ENCODE results near the gene FARP2.
"Not testable (repeated sequence)": the region's sequence is repeated elsewhere in the genome, so short reads cannot be mapped to it uniquely, and the experiment has no call there.

FARP2 gene

DNA sequence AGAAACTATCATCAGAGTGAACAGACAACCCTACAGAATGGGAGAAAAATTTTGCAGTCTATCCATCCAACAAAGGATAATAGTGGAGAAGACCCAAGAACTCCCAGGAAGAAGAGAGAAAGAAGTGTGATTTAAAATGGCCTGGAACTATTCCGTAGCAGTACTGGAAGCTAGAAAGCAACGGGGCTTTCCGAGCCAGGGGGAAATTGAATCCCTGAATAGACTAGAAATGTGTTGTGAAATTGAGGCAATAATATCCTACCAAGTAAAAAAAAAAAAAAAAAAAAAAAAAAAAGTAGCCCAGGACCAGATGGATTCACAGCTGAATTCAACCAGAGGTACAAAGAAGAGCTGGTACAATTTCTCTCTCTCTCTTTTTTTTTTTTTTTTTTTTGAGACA, 69.3 kb downstream of the FARP2 start:
- H3K4me3 Mint-ChIP-seq, result no peak overlapping the region
- H3K27me3 Mint-ChIP-seq (ENCODE audit: low read depth), result no peaks in the 10 kb centered on the region
- peaks cover 29% of the 10 kb centered on the region for H3K9me3 Mint-ChIP-seq
- H3K36me3 Mint-ChIP-seq (ENCODE audit: low read depth), result peaks cover 24% of the 10 kb centered on the region
- no peaks in the 10 kb centered on the region for H3K4me1 Mint-ChIP-seq (ENCODE audit: low read depth)
- no peak overlapping the region for H3K27ac Mint-ChIP-seq

DNA sequence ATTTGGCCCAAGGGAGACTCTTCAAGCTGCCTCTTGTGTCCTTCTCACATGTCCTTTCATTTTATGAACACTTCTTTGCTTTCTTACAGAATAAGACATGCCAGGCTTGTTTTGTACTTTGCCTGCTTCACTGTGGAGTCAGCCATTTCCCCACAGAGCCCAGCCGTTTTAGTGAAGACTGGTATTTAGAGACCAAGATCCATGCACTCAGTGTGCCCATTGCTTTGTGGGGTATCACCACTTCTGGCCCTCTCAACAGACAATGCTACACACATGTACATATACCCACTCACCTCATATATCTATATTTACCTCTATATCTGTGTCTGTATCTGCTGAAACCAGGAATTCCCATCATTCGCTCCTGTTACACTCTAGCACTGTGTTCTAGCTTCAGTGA, 74.1 kb downstream of the FARP2 start:
- Mint-ChIP-seq H3K4me1 (ENCODE audit: low read depth) (no peaks in the 10 kb centered on the region), H3K36me3 (ENCODE audit: low read depth) (peaks cover 4% of the 10 kb centered on the region), H3K27me3 (ENCODE audit: low read depth) (no peaks in the 10 kb centered on the region), H3K27ac (no peak overlapping the region), H3K4me3 (no peak overlapping the region), H3K9me3 (no peaks in the 10 kb centered on the region)

DNA sequence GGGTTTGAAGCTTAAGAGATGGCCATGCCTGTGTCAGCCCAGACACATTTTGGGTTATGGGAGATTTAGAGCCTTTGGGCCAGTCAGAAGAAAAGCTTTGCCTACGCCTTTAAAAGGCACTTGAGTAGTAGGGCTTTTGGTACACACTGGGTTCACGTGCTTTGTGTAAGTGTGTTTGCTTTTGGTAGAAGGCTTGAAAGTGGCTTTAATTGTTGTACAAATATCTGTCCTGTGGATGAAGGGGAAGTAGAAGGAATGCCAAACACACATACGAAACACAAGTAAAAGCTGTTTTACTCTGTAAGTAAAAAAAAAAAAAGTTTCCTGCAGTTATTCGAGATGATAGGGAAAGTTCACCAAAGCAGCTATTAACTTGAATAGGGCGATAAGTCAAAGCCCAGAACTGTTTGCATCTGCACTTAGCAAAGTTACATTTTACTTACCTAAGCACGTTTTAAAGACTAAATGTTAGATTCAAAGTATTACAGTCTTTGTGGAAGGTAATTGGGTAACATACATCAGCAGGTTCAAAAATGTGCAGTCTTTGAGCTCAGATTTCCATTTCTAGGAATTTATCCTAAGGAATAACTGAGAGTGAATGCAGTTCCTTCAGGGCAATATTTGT, 76.9 kb downstream of the FARP2 start:
- Mint-ChIP-seq H3K4me3 (no peak overlapping the region), H3K36me3 (ENCODE audit: low read depth) (peaks cover 7% of the 10 kb centered on the region), H3K4me1 (ENCODE audit: low read depth) (no peaks in the 10 kb centered on the region), H3K9me3 (no peaks in the 10 kb centered on the region), H3K27ac (no peak overlapping the region), H3K27me3 (ENCODE audit: low read depth) (no peaks in the 10 kb centered on the region)

DNA sequence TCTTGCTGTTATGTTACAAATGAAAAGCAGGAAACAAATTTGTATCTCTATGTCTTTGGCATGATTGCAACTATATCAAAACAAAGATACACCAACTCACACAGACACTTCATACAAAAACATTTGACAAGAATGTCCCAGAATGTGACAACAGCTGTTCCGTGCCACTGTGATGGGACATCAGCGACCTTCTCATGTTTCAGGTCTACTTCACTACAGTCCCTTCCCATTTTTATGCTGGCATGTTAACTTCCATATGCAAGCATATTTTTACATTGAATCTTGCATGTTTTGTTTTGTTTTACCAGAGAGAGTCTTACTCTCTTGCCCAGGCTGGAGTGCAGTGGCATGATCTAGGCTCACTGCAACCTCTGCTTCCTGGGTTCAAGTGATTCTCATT, 81.1 kb downstream of the FARP2 start:
- Mint-ChIP-seq H3K27me3 (ENCODE audit: low read depth) (peaks cover 4% of the 10 kb centered on the region), H3K4me1 (ENCODE audit: low read depth) (no peaks in the 10 kb centered on the region), H3K9me3 (no peaks in the 10 kb centered on the region), H3K36me3 (ENCODE audit: low read depth) (peaks cover 10% of the 10 kb centered on the region), H3K4me3 (no peak overlapping the region), H3K27ac (no peak overlapping the region)

DNA sequence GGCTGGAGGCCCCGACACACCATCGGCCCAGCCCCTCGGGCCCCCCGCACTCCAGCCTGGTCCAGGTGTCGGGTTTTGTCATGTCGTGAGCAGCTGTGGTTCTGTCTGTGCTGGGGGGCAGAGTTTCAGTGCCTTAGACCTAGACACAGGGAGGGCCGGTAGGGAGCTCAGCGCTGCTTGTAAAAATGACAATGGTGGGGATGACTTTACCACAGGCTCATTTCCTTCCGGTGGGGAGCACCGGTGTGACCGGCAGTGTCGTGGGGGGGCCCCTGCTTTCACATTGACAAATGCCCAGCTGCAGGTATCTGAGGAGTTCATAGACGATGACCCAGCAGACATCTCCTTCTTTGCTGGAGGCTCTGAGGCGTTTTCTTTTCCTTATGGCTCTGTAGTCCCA, 85.4 kb downstream of the FARP2 start:
- H3K27me3 Mint-ChIP-seq (ENCODE audit: low read depth), result peaks cover 25% of the 10 kb centered on the region

DNA sequence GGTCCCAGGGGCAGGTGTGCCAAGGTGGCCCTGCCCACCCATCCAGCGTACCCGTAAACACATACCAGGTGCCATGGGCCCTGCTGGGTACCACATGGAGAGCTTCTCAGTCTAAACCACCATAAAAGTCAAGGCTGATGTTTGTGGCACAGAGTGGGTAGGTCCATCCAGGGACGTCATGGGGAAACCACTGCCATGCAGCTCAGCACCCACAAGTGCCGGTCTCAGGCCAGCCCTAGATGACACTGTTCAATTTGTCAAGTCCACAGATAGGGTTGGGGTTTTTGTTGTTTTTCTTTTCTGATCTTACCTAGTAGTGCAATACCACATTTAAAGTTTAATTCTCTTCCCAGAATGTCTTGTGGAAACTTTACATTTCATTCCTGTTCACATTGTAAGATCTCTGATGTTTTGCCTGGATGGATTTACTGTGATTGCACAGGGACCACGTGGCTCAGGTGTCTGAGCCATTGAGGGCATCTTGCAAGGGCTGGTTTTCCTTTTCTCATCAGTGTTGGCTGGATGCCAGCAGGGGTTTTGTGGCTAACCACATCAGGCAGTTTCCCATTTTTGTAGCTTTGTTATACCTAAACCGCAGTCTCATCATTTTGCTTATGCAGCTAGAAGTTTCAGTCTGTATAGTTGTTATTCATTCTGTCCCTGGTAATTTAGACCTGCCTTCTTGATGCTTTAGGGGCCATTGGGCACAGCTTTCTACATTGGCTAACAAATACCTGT, 87.6 kb downstream of the FARP2 start:
- Mint-ChIP-seq H3K4me3 (peak overlapping the region; percentile 42), H3K27me3 (ENCODE audit: low read depth) (peaks cover 45% of the 10 kb centered on the region), H3K27ac (peak overlapping the region; percentile 74), H3K9me3 (no peaks in the 10 kb centered on the region), H3K4me1 (ENCODE audit: low read depth) (peaks cover 28% of the 10 kb centered on the region), H3K36me3 (ENCODE audit: low read depth) (peaks cover 16% of the 10 kb centered on the region)

More for the DNA sequence above, 85.4 kb downstream of the FARP2 start:
- no peak overlapping the region for H3K4me3 Mint-ChIP-seq
- H3K4me1 Mint-ChIP-seq (ENCODE audit: low read depth), result peaks cover 28% of the 10 kb centered on the region
- H3K9me3 Mint-ChIP-seq, result no peaks in the 10 kb centered on the region
- H3K36me3 Mint-ChIP-seq (ENCODE audit: low read depth), result peaks cover 20% of the 10 kb centered on the region
- no peak overlapping the region for H3K27ac Mint-ChIP-seq

DNA sequence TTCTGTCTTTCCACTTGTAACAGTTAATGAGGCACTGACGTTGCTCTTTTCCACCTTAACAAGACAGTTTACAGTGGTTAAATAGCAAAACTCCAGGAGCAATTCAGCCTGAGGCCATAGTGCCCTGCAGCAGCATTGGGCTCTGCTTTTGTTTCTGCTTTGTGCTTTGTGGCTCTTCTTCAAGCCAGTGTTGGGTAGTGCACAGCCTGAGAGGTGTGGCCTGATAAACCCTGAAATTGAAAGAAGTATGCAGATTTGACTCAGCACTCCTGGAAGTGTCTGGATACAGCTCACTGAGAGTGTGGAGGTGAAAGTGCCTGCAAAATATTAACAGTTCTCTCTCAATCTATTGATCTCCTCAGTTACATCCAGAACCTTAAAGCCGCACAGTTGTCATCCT, 89.3 kb downstream of the FARP2 start:
- Mint-ChIP-seq H3K4me3 (peak overlapping the region; percentile 25), H3K27me3 (ENCODE audit: low read depth) (peaks cover 54% of the 10 kb centered on the region), H3K4me1 (ENCODE audit: low read depth) (peaks cover 28% of the 10 kb centered on the region), H3K27ac (no peak overlapping the region), H3K36me3 (ENCODE audit: low read depth) (peaks cover 16% of the 10 kb centered on the region), H3K9me3 (no peaks in the 10 kb centered on the region)

DNA sequence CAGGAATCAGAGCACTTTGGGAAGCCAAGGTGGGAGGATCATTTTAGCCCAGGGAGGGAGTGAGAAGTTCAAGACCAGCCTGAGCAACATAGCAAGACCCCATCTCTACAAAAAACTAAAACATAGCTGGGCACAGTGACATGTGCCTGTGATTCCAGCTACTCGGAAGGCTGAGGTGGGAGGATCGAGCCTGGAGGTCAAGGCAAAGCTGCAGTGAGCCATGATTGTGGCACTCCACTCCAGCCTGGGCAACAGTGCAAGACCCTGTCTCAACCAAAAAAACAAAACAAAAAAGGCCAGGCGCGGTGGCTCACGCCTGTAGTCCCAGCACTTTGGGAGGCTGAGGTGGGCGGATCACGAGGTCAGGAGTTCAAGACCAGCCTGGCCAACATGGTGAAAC, 94.0 kb downstream of the FARP2 start:
- not testable (repeated sequence) for H3K9me3 Mint-ChIP-seq; H3K4me3 Mint-ChIP-seq; H3K27ac Mint-ChIP-seq; H3K4me1 Mint-ChIP-seq (ENCODE audit: low read depth); H3K36me3 Mint-ChIP-seq (ENCODE audit: low read depth)
- H3K27me3 Mint-ChIP-seq (ENCODE audit: low read depth), result peaks cover 55% of the 10 kb centered on the region

DNA sequence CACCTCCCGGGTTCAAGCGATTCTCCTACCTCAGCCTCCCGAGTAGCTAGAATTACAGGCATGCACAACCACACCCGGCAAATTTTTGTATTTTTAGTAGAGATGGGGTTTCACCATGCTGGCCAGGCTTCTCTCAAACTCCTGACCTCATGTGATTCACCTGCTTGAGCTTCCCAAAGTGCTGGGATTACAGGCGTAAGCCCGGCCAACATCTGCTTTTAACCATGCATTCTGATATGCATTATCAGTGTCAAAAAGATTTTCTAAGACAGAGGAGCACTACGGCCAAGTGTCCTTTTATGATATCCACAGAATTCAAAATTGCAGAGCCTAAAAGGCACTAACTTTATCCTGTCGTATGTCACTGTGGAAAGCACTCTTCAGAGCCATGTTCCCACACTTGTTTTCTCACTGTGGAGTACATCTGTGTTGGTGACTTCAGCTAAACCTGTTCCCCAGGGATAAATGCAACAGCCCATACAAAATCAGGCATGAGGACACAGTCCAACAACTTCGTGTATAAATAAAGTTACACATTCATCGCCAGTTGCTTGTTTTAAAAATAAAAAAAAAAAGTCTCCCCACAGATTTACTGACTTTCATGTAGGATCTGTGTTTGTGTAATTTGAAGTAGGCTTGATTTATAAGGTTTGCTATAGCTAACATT, 95.9 kb downstream of the FARP2 start:
- Mint-ChIP-seq H3K36me3 (ENCODE audit: low read depth) (no peaks in the 10 kb centered on the region), H3K27ac (no peak overlapping the region), H3K4me3 (no peak overlapping the region), H3K9me3 (no peaks in the 10 kb centered on the region), H3K27me3 (ENCODE audit: low read depth) (peaks cover 48% of the 10 kb centered on the region), H3K4me1 (ENCODE audit: low read depth) (no peaks in the 10 kb centered on the region)

DNA sequence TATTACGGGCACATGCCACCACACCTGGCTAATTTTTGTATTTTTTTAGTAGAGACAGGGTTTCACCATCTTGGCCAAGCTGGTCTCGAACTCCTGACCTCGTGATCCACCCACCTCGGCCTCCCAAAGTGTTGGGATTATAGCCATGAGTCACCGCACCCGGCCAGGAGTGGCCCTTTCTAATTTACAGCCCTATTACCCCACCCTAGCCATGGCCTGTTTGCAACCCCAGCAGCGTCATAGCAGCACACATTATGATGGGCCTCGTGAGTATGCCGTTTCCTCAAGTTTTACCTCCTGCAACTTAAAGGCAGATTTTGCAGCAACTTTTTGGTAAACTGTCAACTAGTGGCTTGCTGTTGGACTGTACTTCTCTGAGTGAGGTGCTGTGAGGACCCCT, 97.8 kb downstream of the FARP2 start:
- H3K36me3 Mint-ChIP-seq (ENCODE audit: low read depth); H3K9me3 Mint-ChIP-seq; H3K4me1 Mint-ChIP-seq (ENCODE audit: low read depth); H3K4me3 Mint-ChIP-seq; H3K27ac Mint-ChIP-seq: not testable (repeated sequence)
- H3K27me3 Mint-ChIP-seq (ENCODE audit: low read depth), result peaks cover 28% of the 10 kb centered on the region

DNA sequence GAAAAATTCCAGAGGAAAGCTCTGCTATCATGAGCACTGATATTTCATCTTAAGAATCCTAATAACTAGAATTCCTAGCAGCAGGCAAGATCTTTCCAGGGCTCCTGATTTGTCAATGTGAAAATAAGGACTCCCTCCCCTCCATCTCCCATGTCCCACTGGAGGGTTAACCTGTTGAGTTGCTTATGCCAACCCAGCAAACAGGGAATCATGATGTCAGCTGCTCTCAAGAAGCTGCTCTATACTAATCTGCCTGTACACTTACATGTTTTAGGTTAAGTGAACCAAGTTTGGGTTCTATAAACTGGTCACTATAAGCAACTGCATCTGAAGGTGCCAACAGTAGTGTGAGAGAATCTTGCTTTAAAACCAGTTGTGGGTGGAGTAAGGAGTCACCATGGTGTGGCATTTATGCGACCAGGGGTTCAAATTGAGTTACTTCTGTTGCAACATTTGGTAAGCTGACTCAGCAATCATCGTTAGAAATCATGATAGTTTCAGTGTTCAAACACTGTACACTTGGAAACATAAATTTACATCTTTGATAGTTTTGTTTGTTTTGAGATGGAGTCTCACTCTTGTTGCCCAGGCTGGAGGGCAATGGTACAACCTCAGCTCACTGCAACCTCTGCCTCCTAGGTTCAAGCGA, 98.9 kb downstream of the FARP2 start:
- H3K4me3 Mint-ChIP-seq, result no peak overlapping the region
- H3K9me3 Mint-ChIP-seq, result no peaks in the 10 kb centered on the region
- no peaks in the 10 kb centered on the region for H3K4me1 Mint-ChIP-seq (ENCODE audit: low read depth)
- no peaks in the 10 kb centered on the region for H3K36me3 Mint-ChIP-seq (ENCODE audit: low read depth)
- H3K27me3 Mint-ChIP-seq (ENCODE audit: low read depth), result peaks cover 21% of the 10 kb centered on the region
- H3K27ac Mint-ChIP-seq, result no peak overlapping the region

DNA sequence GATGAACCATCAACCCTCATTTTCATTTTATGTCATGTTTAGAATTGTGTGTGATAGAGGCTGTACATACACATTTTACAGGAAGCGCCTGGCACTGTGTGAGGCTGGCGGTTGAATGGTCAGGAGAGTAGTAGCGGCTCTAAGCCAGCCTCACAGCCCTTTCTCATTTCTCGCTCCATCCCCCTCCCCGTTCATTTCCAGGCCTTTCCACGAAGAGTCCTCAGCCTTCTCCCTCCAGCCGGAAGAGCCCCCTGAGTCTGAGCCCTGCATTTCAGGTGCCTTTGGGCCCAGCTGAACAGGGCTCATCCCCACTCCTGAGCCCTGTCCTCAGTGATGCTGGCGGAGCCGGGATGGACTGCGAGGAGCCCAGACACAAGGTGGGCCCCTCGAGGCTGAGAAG, 100.5 kb downstream of the FARP2 start:
- peaks cover 21% of the 10 kb centered on the region for H3K27me3 Mint-ChIP-seq (ENCODE audit: low read depth)
- no peaks in the 10 kb centered on the region for H3K9me3 Mint-ChIP-seq
- no peak overlapping the region for H3K27ac Mint-ChIP-seq
- H3K4me3 Mint-ChIP-seq, result no peak overlapping the region
- H3K36me3 Mint-ChIP-seq (ENCODE audit: low read depth), result no peaks in the 10 kb centered on the region
- no peaks in the 10 kb centered on the region for H3K4me1 Mint-ChIP-seq (ENCODE audit: low read depth)

DNA sequence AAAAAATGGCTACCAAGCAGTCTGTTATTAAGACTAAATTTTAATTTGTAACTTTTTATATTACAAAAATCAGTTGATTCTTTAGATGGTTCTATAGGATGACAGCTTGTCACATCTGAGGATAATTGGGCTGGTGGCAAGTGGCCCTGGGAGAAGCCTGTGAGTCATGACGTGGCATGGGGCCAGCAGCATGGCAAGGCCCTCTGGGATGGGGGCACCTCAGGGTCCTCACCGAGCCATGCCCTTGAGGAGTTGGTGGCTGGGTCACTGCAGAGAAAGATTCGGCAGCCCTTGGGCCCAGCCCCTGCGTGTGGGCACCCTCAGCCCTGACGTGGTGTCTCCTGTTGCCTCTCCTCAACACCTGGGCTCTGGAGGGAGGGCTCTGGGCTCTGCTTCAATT, 102.6 kb downstream of the FARP2 start:
- H3K4me3 Mint-ChIP-seq, result no peak overlapping the region
- peaks cover 18% of the 10 kb centered on the region for H3K27me3 Mint-ChIP-seq (ENCODE audit: low read depth)
- H3K9me3 Mint-ChIP-seq, result no peaks in the 10 kb centered on the region
- no peaks in the 10 kb centered on the region for H3K4me1 Mint-ChIP-seq (ENCODE audit: low read depth)
- H3K27ac Mint-ChIP-seq, result no peak overlapping the region
- no peaks in the 10 kb centered on the region for H3K36me3 Mint-ChIP-seq (ENCODE audit: low read depth)

DNA sequence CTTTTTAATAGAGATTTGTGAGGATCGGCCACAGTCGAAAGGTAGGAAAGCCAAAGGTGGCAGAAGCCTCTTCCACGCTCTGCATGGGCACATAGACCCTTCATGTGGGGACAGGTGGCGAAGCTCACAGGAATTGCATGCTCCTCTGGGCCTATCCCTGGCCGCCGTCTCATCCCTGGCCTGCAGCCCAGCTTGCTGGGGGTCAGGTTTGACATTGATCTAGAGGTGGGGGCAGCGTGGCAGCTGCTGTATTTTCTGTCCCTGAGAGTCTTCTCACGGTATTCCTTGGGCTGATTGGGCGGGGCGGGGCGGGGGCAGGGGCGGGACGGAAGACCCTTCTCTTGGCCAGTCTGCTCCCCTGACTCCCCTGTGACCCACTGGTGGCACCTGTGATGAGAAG, 103.4 kb downstream of the FARP2 start:
- no peaks in the 10 kb centered on the region for H3K9me3 Mint-ChIP-seq
- no peak overlapping the region for H3K4me3 Mint-ChIP-seq
- H3K27me3 Mint-ChIP-seq (ENCODE audit: low read depth), result peaks cover 12% of the 10 kb centered on the region
- H3K36me3 Mint-ChIP-seq (ENCODE audit: low read depth), result no peaks in the 10 kb centered on the region
- no peak overlapping the region for H3K27ac Mint-ChIP-seq
- H3K4me1 Mint-ChIP-seq (ENCODE audit: low read depth), result no peaks in the 10 kb centered on the region

DNA sequence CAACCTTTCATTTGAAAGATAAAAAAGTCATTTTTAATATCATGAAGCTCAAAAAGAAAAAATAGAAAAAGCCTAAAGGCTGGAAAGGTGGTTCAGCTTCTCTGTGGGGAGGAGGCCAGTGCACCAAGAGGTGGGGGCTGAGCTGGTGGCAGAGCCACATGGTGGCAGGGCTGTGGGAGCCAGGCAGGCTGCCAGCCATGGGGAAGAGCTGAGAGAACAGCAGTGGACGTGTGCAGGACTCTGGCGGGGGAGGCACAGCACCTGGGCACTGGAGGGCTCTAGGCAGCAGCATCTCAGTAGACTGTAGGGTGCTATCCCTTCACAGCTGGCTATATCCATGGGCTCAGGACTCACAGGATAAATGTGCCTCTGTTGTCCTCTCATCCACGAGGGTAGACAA, 104.5 kb downstream of the FARP2 start:
- Mint-ChIP-seq H3K27ac (no peak overlapping the region), H3K4me1 (ENCODE audit: low read depth) (no peaks in the 10 kb centered on the region), H3K9me3 (no peaks in the 10 kb centered on the region), H3K4me3 (no peak overlapping the region), H3K36me3 (ENCODE audit: low read depth) (no peaks in the 10 kb centered on the region), H3K27me3 (ENCODE audit: low read depth) (peaks cover 6% of the 10 kb centered on the region)
